GM12878 (cell line): Measurements from ENCODE around the gene ASZ1. TPM values are rescaled to one million over a fixed set of nuclear protein-coding genes. Genes with fewer than 3 reads are reported as not detected.

Experiments
- ATAC-seq: fragments of 200-7000 bp; cut with Tn5 transposase; 3 replicates; pipeline ENCODE4 v1.9.1; 2020; ENCODE audit warnings: mild to moderate bottlenecking, moderate library complexity
- BruUV-seq: library from RNA; stranded (reverse); fragments of 400-500 nt; replicated peaks from 2 replicates; lab custom pipeline; 2021; lab: Mats Ljungman, UMichigan
- CTCF ChIA-PET: fragments of 300-600 bp; sonication (Branson Sonifier 250); formaldehyde crosslinking; extraction: SDS; loops from one replicate; lab custom pipeline; 2021; ENCODE audit warnings: inconsistent platforms; lab: Yijun Ruan, JAX
- POLR2A ChIA-PET: fragments of 350-600 bp; formaldehyde crosslinking; extraction: SDS; loops from one replicate; lab custom pipeline; 2021; ENCODE audit warnings: inconsistent platforms; lab: Charles Lee
- RAD21 ChIA-PET: fragments of 300-600 bp; sonication (Branson Sonifier 250); formaldehyde crosslinking; loops from one replicate; lab custom pipeline; 2023; ENCODE audit warnings: antibody characterized with exemption; ENCODE audit not compliant: unreplicated experiment; lab: Charles Lee
- SMC1A ChIA-PET: fragments of 300-600 bp; sonication (Branson Sonifier 250); formaldehyde crosslinking; loops from one replicate; lab custom pipeline; 2023; ENCODE audit not compliant: unreplicated experiment, uncharacterized antibody; lab: Charles Lee
- DNase-seq: peaks from one replicate; pipeline ENCODE4 v3.0.0-alpha.2; 2011; ENCODE audit warnings: low read depth, low spot score
- FAIRE-seq: peaks from 3 replicates; lab custom pipeline; 2011; peaks lifted over from hg19 to GRCh38; lab: Jason Lieb, UNC
- H2AFZ ChIP-seq: 2 replicates; pipeline ENCODE4 v1.6.0; 2011; ENCODE audit warnings: low read depth, low read length, control low read depth; ENCODE audit not compliant: control insufficient read depth
- H3K27ac ChIP-seq: 2 replicates; pipeline ENCODE4 v1.5.1; 2011; ENCODE audit warnings: control low read depth; ENCODE audit not compliant: control insufficient read depth, insufficient read depth
- H3K27me3 ChIP-seq, 2 experiments: replicated peaks in 1 of 2; 2 replicates each; pipeline versions ENCODE4 v1.6.0 to v1.6.1; 2011; ENCODE audit warnings: low read length in 1 of 2; ENCODE audit not compliant: control insufficient read depth in 2 of 2, insufficient read depth in 2 of 2
- H3K36me3 ChIP-seq, 2 experiments: 2 replicates each; pipeline ENCODE4 v1.5.1; 2011; ENCODE audit warnings: low read length in 1 of 2; ENCODE audit not compliant: control insufficient read depth in 2 of 2, insufficient read depth in 2 of 2
- H3K4me1 ChIP-seq: 2 replicates; pipeline ENCODE4 v1.6.1; 2011; ENCODE audit warnings: mild to moderate bottlenecking, low read length, moderate library complexity, mixed read lengths; ENCODE audit not compliant: control insufficient read depth, insufficient read depth
- H3K4me2 ChIP-seq: 2 replicates; pipeline ENCODE4 v1.6.0; 2011; ENCODE audit warnings: control low read depth; ENCODE audit not compliant: control insufficient read depth, insufficient read depth
- H3K4me3 ChIP-seq: fragments of 200-600 bp; sonication (generic); 2 replicates; pipeline ENCODE4 v1.5.1; 2016
- H3K79me2 ChIP-seq: 2 replicates; pipeline ENCODE4 v1.6.0; 2011; ENCODE audit warnings: low read length; ENCODE audit not compliant: control insufficient read depth, insufficient read depth
- H3K9ac ChIP-seq: 2 replicates; pipeline ENCODE4 v1.8.0; 2011; ENCODE audit warnings: low read length, control low read depth, mixed read lengths; ENCODE audit not compliant: control insufficient read depth, insufficient read depth
- H3K9me3 ChIP-seq: replicated peaks from 3 replicates; pipeline ENCODE4 v1.5.1; 2011; ENCODE audit warnings: mild to moderate bottlenecking, low read length; ENCODE audit not compliant: control insufficient read depth, insufficient read depth
- H4K20me1 ChIP-seq: 2 replicates; pipeline ENCODE4 v1.6.0; 2011; ENCODE audit not compliant: control insufficient read depth, insufficient read depth
- JUNB ChIP-seq: IDR thresholded peaks from 2 replicates; pipeline ENCODE4 v1.6.1; 2016; ENCODE audit warnings: antibody characterized with exemption, mild to moderate bottlenecking
- MTA3 ChIP-seq: IDR thresholded peaks from 2 replicates; pipeline ENCODE4 v1.6.1; 2012; ENCODE audit warnings: low read length, inconsistent platforms, borderline replicate concordance
- PML ChIP-seq: IDR thresholded peaks from 2 replicates; pipeline ENCODE4 v1.6.1; 2012; ENCODE audit warnings: low read length, inconsistent platforms
- SMAD1 ChIP-seq: fragments of 450-650 bp; IDR thresholded peaks from 2 replicates; pipeline ENCODE4 v1.6.1; 2018; ENCODE audit warnings: mild to moderate bottlenecking, low read depth; ENCODE audit not compliant: partially characterized antibody
- WGBS: methylation state at CpG from one replicate; pipeline ENCODE4 v1.1.6; 2016; ENCODE audit warnings: low lambda C conversion rate; ENCODE audit not compliant: insufficient replicate concordance, insufficient coverage; ENCODE audit errors: missing lambda C conversion rate; 5-methylcytosine and 5-hydroxymethylcytosine counted together
- in situ Hi-C: fragments of 300-500 bp; cut with MboI; formaldehyde crosslinking; loops from 9 replicates; pipeline ENCODE4 v1.14.3; 2018; ENCODE audit warnings: mixed read lengths
- intact Hi-C: fragments of 100-400 bp; cut with micrococcal nuclease; formaldehyde crosslinking; loops from one replicate; pipeline ENCODE4 v1.14.2; 2022; ENCODE audit not compliant: unreplicated experiment
- polyA plus RNA-seq, 11 experiments: library from polyadenylated mRNA; depleted of rRNA in 4 of 11; unstranded in 6 of 11; stranded (reverse) in 5 of 11; fragments of >200 nt; fragmentation: Nextera tagmentation in 4 of 11; fragmentation: Illumina TruSeq in 1 of 11; extraction: Ambion mirVana in 4 of 11; extraction: Trizol in 1 of 11; gene quantifications; 1 replicate in 1 of 11; 2 replicates in 10 of 11; pipeline versions ENCODE4 v1.2.1 to v1.2.3, GENCODE V29; 2011 to 2016; ENCODE audit warnings: inconsistent platforms in 2 of 11, missing spikeins in 2 of 11, low read depth in 1 of 11
- total RNA-seq, 4 experiments: library from RNA; depleted of rRNA in 3 of 4; stranded (reverse); fragments of >200 nt in 3 of 4; fragmentation: Illumina TruSeq in 1 of 4; extraction: Trizol in 1 of 4; gene quantifications; 2 replicates each; pipeline versions ENCODE4 v1.2.1 to v1.2.3, GENCODE V29; 2013 to 2021
- TF ChIP-seq, protein P1 (sequence below): IDR thresholded peaks from 2 replicates; pipeline ENCODE4 v1.6.1; 2012; ENCODE audit warnings: improper control_type of control experiment, low read depth, low read length; ENCODE audit not compliant: insufficient replicate concordance

The ASZ1 gene
- total and polyA plus RNA-seq, 10 of the 15 experiments (the other 5 are each of a cell fraction or from before 2014, with no cell fraction given): 0.04 to 0.09 (median 0.06) TPM; not detected in 5

DNA sequence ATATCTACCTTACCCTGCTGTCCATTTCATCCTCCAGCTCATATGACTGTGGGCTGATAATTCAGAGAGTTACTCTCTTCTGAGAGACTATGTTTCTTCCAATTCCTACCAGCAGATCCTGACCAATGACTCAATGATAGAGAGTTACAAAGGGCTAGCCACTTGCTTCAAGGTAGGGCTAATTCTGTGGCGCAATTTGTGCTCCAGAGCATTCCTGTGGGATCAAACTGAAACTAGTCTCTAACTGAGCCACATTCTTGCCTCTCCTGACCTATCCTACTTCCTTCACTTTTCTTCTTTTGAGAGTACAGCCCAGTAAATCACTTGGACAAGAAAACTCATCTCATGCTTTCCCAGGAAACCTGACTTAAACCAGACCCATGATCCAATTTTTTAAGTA is 17.9 kb upstream of the ASZ1 start:
- ChIA-PET SMC1A (interaction anchor here (1.1 to 1.5 kb wide), 2 partner anchors 10 to 11 kb away, joined by 4 to 6 read pairs; no protein-coding TSS in a partner anchor), RAD21 (no interaction called here)
- no peak for ATAC-seq

More for the DNA sequence above, 17.9 kb upstream of the ASZ1 start:
- Histone ChIP-seq H2AFZ (no peak overlapping the region), H3K9me3 (no peaks in the 10 kb centered on the region; the same call in 2 of the 3 replicates), H3K4me1 (no peaks in the 10 kb centered on the region), H3K9ac (no peak overlapping the region), H3K4me3 (no peak overlapping the region), H3K36me3 (no peaks in the 10 kb centered on the region), H3K27ac (no peak overlapping the region), H3K79me2 (no peaks in the 10 kb centered on the region), H4K20me1 (no peaks in the 10 kb centered on the region), H3K4me2 (no peak overlapping the region), H3K27me3 (no peaks in the 10 kb centered on the region)
- intact Hi-C loops: no loop called here
- 39% methylated on average over 1 of the region's 1 CpG for WGBS
- ChIA-PET CTCF (interaction anchor here (1.5 to 1.9 kb wide), 3 partner anchors 9 to 14 kb away, joined by 3 to 7 read pairs (median 3); no protein-coding TSS in a partner anchor), POLR2A (no interaction called here)
- TF ChIP-seq MTA3: no peak
- TF ChIP-seq JUNB: no peak
- TF ChIP-seq, protein P1, sequence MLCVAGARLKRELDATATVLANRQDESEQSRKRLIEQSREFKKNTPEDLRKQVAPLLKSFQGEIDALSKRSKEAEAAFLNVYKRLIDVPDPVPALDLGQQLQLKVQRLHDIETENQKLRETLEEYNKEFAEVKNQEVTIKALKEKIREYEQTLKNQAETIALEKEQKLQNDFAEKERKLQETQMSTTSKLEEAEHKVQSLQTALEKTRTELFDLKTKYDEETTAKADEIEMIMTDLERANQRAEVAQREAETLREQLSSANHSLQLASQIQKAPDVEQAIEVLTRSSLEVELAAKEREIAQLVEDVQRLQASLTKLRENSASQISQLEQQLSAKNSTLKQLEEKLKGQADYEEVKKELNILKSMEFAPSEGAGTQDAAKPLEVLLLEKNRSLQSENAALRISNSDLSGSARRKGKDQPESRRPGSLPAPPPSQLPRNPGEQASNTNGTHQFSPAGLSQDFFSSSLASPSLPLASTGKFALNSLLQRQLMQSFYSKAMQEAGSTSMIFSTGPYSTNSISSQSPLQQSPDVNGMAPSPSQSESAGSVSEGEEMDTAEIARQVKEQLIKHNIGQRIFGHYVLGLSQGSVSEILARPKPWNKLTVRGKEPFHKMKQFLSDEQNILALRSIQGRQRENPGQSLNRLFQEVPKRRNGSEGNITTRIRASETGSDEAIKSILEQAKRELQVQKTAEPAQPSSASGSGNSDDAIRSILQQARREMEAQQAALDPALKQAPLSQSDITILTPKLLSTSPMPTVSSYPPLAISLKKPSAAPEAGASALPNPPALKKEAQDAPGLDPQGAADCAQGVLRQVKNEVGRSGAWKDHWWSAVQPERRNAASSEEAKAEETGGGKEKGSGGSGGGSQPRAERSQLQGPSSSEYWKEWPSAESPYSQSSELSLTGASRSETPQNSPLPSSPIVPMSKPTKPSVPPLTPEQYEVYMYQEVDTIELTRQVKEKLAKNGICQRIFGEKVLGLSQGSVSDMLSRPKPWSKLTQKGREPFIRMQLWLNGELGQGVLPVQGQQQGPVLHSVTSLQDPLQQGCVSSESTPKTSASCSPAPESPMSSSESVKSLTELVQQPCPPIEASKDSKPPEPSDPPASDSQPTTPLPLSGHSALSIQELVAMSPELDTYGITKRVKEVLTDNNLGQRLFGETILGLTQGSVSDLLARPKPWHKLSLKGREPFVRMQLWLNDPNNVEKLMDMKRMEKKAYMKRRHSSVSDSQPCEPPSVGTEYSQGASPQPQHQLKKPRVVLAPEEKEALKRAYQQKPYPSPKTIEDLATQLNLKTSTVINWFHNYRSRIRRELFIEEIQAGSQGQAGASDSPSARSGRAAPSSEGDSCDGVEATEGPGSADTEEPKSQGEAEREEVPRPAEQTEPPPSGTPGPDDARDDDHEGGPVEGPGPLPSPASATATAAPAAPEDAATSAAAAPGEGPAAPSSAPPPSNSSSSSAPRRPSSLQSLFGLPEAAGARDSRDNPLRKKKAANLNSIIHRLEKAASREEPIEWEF: no peak
- no peak for TF ChIP-seq PML
- no peak for TF ChIP-seq SMAD1
- no peak for DNase-seq
- in situ Hi-C loops: no loop called here
- BruUV-seq: no TSS peak
- FAIRE-seq: no peak
